AG09309 (cell line): ENCODE data around the gene EFNA5.

Source experiments
- DNase-seq: peaks from one replicate; pipeline ENCODE4 v3.0.0-alpha.2; 2010; ENCODE audit warnings: low read depth
- H3K4me3 ChIP-seq: 2 replicates; pipeline ENCODE4 v1.5.1; 2011; ENCODE audit warnings: mild to moderate bottlenecking, low read depth, low read length, moderate library complexity; ENCODE audit not compliant: control insufficient read depth
- TF ChIP-seq, protein P1 (sequence below): IDR thresholded peaks from 2 replicates; pipeline ENCODE4 v1.5.1; 2011; ENCODE audit warnings: mild to moderate bottlenecking, low read depth, low read length, inconsistent platforms; ENCODE audit not compliant: insufficient read depth, control insufficient read depth; ENCODE audit errors: missing control alignments

EFNA5 gene

DNA sequence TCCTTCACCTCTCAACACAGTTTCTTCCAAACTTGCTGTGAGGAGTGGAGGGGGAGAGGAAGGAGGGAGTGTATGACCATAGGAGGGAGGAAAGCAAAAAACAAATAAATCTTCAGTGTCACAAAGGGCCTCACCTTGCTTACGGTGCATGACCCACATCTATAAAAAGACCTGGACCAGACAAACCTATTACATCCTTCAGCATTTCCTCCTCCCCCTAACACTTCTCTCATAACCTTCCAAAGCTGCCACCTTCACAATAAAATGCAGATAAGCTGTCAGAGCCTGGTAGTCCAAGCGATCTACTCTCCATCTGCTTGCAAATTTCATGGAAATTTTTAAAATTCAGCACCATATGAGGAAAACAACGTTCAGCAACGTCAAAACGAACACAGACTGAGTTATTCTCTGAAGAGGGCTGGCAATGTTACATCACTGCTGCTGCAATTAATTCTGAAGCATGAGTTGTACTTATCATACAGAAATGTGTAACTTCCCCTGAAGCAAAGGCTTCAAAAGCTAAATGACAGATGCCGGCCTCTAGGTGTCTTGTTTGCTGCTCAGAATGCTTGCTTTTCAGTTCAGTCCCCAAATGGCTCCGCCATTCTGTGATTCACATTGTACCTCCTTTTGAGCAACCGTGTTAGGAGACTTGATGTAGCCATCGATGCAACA, 62.9 kb downstream of the EFNA5 start:
- no peak overlapping the region for H3K4me3 ChIP-seq
- DNase-seq: no peak
- TF ChIP-seq, protein P1, sequence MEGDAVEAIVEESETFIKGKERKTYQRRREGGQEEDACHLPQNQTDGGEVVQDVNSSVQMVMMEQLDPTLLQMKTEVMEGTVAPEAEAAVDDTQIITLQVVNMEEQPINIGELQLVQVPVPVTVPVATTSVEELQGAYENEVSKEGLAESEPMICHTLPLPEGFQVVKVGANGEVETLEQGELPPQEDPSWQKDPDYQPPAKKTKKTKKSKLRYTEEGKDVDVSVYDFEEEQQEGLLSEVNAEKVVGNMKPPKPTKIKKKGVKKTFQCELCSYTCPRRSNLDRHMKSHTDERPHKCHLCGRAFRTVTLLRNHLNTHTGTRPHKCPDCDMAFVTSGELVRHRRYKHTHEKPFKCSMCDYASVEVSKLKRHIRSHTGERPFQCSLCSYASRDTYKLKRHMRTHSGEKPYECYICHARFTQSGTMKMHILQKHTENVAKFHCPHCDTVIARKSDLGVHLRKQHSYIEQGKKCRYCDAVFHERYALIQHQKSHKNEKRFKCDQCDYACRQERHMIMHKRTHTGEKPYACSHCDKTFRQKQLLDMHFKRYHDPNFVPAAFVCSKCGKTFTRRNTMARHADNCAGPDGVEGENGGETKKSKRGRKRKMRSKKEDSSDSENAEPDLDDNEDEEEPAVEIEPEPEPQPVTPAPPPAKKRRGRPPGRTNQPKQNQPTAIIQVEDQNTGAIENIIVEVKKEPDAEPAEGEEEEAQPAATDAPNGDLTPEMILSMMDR: no peak

DNA sequence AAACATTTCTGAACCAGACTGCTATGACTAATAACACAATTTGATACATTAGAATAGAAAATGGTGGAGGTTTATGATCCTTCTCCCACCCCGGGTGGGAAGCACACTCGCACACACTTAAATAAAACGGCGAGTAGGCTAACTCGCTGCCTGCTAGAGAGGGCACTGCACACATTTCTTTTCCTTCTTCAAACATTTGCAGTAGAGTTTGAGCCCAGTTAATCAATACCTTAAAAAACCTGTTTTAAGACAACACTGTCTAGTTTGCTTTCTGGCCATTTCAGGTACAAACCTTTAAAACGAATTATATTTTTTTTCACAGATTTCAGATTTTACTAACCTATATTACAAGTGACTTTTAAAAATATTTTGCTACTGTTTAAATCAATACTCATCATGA, 63.5 kb downstream of the EFNA5 start:
- TF ChIP-seq, protein P1: no peak
- no peak overlapping the region for H3K4me3 ChIP-seq
- DNase-seq: no peak

- no peak overlapping the region for H3K4me3 ChIP-seq
- DNase-seq: no peak
- TF ChIP-seq, protein P1: no peak
These were observed 65.1 kb downstream of the EFNA5 start for GRCh38 chr5:107605596-107606125.

GRCh38 chr5:107604990-107605389, 65.7 kb downstream of the EFNA5 start:
- DNase-seq: no peak
- TF ChIP-seq, protein P1: no peak
- no peak overlapping the region for H3K4me3 ChIP-seq

DNA sequence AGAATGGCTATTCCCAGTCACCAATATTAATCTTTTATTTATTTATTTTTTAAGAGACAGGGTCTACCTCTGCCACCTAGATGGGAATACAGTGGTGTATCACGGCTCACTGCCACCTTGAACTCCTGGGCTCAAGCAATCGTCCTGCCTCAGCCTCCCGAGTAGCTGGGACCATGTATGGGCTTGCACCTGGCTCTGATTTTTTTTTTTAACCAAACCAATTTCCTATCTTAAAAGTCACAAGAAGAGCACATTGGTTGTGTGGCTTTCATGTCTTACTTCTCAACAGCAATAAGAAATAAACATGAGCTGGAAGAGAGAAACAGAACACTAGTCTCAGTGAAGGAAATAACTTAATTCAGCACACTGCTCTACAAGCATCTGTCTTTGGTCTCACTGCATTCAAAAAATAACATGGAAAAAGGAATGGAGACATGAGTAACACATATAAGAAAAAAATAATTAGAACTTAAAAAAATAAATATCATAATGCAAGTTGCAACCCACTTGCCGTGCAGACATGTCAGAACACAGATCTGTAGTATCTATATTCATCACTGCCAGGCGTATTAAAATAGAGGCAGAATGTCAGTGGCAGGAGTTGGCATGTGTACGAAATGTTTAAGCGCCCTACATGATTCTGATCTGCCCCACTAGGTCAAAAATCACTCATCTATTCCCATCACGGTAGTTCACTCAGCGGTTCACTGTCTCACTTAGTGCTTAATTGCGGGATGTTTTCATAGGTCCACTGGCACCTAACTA, 66.4 kb downstream of the EFNA5 start:
- DNase-seq: no peak
- no peak overlapping the region for H3K4me3 ChIP-seq
- TF ChIP-seq, protein P1: no peak

GRCh38 chr5:107603349-107603748, 67.4 kb downstream of the EFNA5 start:
- H3K4me3 ChIP-seq: no peak overlapping the region
- DNase-seq: no peak

More at GRCh38 chr5:107603349-107603748, 67.4 kb downstream of the EFNA5 start:
- TF ChIP-seq, protein P1: no peak
